HG03095 (cell line): Measurements from ENCODE around the gene SNX6.
A peak's percentile ranks its signal among the peaks of the same experiment; 100 is the strongest.
"Not testable (repeated sequence)": the region's sequence is repeated elsewhere in the genome, so short reads cannot be mapped to it uniquely, and the experiment has no call there.

Experiments
- ATAC-seq: cut with Tn5 transposase; IDR thresholded peaks from one replicate; pipeline ENCODE4 v1.9.1; 2021; ENCODE audit warnings: moderate library complexity; ENCODE audit not compliant: unreplicated experiment

Gene SNX6

GRCh38 chr14:34569750-34570149 lies 60.2 kb downstream of the SNX6 start:
- ATAC-seq, result no peak

DNA sequence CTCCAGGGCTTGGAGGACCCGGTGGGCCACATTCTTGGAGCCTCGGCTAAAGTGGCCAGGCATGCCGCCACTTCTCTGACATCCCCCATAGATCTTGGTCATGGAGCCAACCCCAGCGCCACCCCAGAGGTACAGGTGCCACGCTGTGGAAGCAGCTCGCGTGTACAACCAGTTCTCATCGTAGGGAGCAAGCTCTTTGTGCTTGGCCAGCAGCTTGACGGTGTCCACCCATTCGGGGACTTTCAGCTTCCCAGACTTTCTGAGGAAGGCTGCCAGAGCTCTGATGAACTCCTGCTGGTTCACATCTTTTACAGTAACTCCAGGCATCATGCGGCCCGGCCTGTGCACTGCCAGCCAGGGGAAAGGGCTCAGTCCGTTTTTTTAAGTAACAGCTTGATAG lies 61.1 kb downstream of the SNX6 start:
- ATAC-seq, result no peak

GRCh38 chr14:34562776-34563150 lies 67.2 kb downstream of the SNX6 start:
- no peak for ATAC-seq

- ATAC-seq, result not testable (repeated sequence)
Observed at GRCh38 chr14:34562037-34562775, 67.7 kb downstream of the SNX6 start.

- peak; percentile 51 for ATAC-seq
Observed at GRCh38 chr14:34556498-34556829, 73.5 kb downstream of the SNX6 start.

- ATAC-seq, result peak; percentile 83
Observed at GRCh38 chr14:34555583-34556497, 74.1 kb downstream of the SNX6 start.

DNA sequence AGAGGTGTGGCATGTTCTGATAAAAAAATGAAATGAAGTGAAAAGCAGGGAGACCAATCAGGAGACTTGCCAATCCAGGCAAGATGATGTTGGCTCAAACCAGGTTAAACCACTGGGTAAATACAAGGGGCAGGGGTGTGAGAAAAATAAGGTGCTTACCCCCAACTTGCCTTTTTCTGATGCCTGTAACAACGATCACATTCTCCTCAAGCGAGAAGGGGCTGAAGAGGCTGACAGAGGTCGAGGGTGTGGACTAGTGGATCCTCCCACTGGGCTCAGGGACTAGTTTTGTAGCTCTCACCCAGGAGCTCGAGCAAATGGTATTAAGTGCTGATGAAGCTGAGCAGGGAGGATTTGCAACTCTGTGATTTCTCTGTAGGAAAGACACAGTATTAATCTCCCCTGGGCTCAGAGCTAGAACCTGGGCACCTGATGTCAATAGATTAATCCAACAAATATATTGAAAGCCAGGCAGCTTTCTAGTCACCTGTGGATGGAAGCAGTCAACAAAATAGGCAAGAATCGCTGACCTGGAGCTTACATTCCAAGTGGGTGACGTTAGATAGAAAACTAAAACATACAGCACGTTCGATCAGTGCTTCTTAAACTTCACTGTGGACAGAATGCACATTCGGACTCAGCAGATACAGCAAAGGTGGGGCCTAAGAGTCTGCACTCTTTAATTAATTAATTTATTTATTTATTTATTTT lies 75.3 kb downstream of the SNX6 start:
- ATAC-seq, result no peak

GRCh38 chr14:34549276-34549966 lies 80.5 kb downstream of the SNX6 start:
- ATAC-seq, result not testable (repeated sequence)

GRCh38 chr14:34548472-34548981 lies 81.4 kb downstream of the SNX6 start:
- ATAC-seq, result no peak

GRCh38 chr14:34547136-34547520 lies 82.8 kb downstream of the SNX6 start:
- peak; percentile 20 for ATAC-seq

- peak; percentile 77 for ATAC-seq
Observed at GRCh38 chr14:34546272-34547135, 83.4 kb downstream of the SNX6 start.

DNA sequence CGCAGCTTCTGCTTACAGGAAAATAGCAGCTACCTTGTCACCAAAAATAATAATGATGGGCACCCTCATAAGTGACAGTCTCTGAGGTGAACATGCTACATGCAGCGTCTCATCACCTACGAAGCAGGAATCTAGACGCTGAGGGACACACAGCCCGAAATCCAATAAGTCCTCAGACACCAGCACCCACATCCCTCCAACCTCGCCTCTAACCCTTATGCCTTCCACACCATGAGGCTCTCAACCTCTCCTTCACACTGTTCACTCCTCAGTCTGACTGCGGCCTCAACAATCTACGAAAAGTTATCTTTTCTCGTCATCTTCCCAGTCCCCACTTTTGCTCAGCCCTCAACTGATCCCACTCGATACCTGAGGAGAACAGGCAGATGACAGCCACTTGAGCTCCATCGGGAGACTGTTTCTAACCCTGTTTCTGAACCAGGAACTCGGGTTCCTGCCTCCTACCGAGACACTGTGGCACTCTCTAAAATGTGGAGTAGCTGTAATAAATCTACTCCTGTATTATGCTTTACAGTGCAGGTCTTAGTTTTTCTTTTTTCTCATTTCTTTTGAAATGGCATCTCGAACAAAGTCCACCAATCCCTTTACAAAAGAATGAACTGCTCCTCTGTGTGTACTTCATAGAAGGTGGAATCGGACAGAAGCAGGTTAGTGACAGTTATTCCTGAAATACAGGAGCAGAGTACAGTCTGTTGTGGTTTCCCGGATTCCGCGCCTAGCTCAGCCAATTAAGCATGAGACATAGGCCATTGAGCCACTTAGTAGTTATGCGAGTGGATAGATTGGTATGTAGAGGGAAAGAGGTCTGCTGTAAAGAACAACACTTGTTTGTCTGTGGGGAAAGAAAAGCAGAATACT lies 89.5 kb downstream of the SNX6 start:
- not testable (repeated sequence) for ATAC-seq

- peak; percentile 97 for ATAC-seq
Observed at GRCh38 chr14:34539407-34540180, 90.4 kb downstream of the SNX6 start, which contains the start of gene EAPP. TSS of gene EAPP (minus strand) at chr14:34539701. CDS start at chr14:34539628, 73 bp downstream.

DNA sequence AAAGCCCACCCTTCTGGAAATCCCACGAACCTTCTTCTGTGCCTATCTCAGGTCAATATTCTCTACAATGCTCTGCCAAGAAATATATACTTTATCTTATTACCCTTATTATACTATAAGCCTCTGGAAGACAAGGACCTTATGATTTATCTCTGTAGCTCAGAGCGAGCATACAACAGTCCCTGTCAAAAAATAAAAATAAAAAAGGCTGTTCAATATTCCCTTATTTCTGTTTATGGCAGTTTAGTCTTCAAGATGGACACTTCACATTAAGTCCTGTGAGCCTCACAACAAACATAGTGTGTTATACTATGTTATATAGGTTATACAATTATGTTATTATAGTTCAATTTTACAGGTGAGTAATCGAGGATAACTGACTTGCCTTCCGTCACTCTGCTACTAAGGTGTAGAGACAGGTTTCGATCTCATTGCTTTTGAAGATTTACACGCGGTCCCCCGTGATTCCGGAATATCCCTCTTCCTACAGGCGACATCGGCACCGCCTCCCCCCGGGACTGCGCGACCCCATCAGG lies 91.0 kb downstream of the SNX6 start:
- ATAC-seq, result no peak

DNA sequence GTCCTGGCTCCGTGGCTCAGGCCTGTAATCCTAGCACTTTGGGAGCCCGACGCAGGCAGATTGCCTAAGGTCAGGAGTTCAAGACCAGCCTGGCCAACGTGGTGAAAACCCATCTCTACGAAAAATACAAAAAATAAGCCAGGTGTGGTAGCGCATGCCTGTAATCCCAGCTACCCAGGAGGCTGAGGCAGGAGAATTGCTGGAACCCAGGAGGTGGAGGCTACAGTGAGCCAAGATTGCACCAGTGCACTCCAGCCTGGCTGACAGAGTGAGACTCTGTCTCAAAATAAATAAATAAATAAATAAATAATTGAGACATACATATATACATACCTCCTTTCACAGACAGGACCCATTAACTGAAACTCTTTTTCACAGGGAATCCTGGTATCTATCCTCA lies 91.9 kb downstream of the SNX6 start:
- not testable (repeated sequence) for ATAC-seq

DNA sequence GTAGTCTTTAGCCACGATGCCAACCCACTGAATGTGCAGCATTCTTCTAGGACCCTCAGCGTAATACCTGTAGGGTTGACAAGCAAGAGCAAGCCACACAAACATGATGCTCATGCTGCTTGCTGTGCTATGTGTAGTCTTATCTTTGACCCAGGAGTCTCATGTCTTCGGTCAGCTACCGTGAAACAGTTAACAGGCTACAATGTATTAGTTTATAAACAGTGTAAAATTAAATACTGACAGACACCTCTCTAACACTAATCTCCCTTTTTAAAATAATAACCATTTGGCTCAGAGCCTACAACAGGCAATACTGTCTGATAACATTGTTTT lies 92.3 kb downstream of the SNX6 start:
- no peak for ATAC-seq

DNA sequence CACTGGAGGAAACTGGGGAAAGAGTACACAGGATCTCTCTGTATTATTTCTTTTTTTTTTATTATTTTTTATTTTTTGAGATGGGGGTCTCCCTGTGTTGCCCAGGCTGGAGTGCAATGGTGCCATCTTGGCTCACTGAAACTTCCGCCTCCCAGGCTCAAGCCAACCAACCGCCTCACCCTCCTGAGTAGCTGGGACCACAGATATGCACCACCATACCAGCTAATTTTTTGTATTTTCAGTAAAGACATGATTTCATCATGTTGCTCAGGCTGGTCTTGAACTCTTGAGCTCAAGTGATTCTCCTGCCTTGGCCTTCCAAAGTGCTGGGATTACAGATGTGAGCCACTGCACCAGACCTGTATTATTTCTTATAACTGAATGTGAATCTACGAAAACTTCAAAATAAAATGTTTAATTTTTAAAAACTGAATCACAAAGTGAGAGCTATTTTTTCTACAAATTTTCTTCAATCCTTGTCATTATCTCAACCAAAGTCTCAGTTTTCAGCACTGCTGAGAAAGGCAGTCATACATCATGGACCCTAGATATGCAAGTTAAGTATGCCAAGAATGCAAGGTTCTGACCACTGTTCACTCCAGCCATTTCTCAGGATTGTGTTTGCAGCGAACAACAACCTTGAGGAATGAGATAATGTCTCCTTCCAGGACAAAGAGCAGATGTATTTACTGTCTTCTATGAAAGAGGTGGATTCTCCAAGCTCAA lies 92.8 kb downstream of the SNX6 start:
- no peak for ATAC-seq
